HG03095 (cell line): ENCODE data around the gene CD9.

ENCODE experiments used
- ATAC-seq: cut with Tn5 transposase; IDR thresholded peaks from one replicate; pipeline ENCODE4 v1.9.1; 2021; ENCODE audit warnings: moderate library complexity; ENCODE audit not compliant: unreplicated experiment

CD9 gene

DNA sequence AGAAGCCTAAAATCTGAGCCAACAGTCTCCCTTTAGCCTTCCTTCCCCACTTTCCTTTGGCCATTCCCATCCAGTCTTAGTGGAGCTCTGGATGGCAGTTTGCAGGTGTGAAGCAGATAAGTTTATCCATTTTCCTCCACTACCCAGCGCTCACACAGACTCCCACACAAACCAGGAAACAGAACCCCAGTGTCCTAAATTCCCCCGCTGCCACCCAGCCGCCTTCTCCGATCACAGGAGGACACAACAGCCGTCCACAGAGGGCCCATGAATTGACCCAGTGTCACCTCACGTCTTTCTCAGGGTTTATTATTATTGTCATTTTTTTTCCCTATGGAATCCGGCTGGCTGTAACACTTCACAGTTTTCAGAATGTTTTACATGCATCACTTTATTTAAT lies 16.4 kb downstream of the CD9 start:
- no peak for ATAC-seq

- ATAC-seq: no peak
Observed at GRCh38 chr12:6218347-6218925, 18.2 kb downstream of the CD9 start.

DNA sequence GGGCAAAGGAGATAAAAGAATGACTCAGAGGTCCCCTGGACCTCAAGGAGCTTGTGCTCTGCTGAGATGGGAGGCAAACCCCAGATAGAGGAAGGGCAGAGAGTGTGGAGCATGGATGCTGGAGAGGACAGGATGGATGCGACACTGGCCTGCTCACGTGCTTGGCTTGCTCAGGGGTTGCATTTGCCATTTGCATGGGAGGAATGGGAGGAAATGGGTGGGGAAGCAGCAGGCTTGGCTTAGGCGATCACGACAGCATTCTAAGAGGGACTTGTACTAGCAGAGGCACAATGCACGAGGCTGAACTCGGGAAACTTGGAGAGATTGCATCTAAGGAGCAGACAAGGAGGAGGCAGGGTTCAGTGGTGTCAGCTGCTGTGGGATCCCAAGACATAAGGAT lies 19.8 kb downstream of the CD9 start:
- ATAC-seq: no peak

GRCh38 chr12:6221146-6221545 lies 20.9 kb downstream of the CD9 start:
- no peak for ATAC-seq

DNA sequence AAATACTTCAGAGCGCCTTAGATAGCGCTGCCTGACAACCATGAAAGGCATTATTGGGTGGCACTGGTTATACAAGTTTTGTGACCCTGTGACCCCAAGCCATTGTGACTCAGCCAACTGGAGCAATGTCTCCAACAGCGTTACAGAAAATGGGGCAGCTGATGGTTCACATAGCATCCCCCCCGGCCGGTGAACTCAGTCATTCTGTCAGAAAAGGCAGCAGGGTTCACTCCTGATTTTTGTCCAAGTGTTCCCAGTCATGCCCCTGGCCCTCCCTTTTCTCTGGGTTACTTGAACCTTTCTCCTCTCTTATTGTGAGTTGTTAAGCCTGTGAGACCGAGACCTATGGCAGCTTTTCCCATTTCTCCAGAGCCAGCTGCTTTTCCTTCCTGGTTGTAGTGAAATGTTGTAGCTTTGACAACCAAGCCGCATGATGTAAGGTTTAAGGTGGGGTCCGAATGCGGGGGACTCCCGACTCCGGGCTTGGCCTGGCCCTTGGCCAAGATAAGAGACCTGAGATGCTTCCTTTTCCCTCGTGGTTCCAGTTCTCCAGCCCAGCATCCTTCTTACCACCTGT lies 22.0 kb downstream of the CD9 start:
- no peak for ATAC-seq

DNA sequence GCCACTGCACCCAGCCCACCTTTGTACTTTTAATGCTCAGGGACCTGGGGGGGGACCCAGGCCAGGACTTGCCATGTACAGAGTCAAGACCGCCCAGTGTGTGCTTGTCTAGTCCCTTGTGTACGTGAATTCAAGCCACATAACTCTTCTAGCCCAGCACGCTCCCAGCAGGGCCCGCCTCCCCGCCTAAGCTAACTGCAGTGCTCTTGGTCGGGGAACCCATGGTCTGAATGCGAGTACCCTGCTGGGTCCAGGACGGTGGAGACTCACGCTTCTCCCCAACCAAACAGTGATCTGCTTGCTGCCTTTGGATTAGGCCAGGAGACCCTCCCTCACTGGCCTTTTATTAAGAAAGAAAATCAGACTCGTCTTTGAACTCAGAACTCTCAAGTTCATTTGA lies 23.3 kb downstream of the CD9 start:
- ATAC-seq: no peak

DNA sequence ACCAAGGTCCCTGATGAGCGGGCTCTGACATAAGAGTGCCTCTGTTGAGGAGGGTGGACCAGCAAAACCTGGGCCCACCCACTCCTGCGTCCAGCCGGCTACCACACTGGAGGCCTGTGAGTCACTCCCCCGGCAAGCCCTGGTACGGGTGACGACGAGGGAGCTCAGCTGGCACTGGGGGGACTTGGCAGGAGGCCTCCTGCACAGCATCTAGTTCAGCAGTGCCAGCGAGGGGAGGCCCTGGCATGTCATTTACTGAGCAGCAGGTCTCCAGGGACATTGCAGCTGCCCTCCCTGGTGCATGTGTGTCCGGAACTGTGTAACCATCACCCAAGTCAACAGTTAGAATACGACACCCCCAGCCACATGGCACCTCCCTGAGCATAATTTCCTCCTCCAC lies 24.4 kb downstream of the CD9 start:
- no peak for ATAC-seq

GRCh38 chr12:6225630-6226001 lies 25.4 kb downstream of the CD9 start:
- no peak for ATAC-seq

GRCh38 chr12:6226002-6226678 lies 25.9 kb downstream of the CD9 start:
- ATAC-seq: no peak

DNA sequence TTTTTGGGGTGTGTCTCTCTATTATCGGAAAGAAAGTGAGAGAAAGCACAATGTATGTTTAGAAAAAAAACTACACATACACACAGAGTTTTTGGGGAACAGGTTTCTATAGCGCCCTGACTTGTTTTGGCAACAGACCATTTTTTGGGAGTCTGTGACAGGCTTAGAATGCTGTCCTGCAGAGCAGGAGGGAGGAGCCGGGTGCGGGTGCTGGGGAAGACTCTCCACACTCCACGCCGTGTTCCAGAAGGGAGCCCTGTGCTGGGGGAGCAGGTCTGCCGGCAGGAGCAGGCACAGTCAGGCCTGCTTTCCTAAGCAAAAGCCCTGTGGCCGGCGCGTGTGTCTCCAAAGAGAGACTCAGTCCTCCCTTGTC lies 26.5 kb downstream of the CD9 start:
- ATAC-seq: no peak

DNA sequence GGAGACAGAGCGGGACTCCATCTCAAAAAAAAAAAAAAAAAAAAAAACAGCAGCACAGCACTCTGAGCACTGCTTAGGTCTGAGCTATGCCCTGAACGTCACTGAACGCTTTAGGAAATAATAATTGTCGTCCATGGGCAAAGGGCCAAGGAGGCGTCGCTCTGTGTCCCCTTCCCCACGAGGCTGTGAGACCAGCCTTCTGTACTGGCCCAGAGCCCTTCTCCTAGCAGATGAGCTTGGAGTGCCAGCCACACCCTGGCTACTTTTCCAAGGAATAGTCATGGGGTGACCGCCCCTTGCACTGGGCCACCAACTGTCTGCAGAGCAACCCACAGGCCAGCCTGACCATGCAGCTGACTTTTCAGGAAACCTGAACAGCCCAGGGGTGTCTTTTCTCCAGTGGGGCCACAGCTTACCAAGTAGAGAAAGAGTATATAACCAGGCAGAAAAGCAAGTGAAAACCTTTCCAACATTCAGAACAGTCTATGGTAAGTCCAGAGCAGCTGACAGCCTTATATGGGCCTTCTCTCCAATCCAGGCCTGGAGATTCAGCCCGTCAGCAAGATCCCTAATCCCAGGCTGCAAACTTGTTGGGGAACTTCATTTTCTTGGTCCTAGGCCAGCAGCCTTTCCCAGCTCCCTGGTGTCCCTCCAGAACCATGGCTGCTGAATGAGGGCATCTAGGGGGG lies 28.5 kb downstream of the CD9 start:
- ATAC-seq: no peak

GRCh38 chr12:6229224-6230218 lies 29.3 kb downstream of the CD9 start:
- ATAC-seq: no peak

DNA sequence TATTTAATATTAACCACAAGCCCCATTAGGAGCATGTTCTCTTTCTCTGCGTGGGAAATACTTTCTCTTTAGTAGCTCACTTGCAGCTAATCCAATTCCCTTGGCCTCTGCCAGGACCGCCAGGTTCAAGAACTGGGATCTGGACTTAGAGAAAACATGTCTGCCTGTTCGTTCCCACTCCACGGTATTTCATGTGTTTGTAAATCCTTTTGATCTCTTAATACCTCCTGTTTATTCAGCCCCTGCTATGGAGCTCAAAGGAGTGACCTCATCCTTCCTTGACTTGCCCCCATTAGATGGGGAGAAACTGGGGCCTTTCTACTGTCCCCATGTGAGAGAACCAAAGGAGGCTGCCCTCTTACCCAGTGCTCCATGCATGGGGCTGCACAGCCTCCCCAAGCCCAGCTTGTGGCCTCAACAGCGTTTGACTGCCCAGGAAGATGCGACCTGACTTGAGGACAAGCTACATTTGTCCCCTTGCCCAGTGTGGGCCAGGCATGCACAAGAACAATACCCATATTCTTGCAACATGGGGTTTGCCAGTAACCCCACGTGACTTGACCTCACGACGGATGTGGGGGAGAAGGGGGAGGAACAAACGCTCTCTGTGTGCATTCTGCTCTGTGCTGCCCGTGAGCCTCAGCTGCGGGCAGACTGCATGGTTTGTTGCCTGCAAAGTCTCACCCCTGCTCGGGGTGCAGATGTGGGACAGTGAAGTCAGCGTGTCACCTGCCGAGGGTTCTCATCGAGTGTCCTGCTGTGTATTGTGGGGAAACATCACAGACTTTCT lies 30.3 kb downstream of the CD9 start:
- ATAC-seq: peak; percentile 57

GRCh38 chr12:6231359-6232268 lies 31.4 kb downstream of the CD9 start:
- ATAC-seq: no peak

GRCh38 chr12:6233121-6233971 lies 33.1 kb downstream of the CD9 start:
- no peak for ATAC-seq

DNA sequence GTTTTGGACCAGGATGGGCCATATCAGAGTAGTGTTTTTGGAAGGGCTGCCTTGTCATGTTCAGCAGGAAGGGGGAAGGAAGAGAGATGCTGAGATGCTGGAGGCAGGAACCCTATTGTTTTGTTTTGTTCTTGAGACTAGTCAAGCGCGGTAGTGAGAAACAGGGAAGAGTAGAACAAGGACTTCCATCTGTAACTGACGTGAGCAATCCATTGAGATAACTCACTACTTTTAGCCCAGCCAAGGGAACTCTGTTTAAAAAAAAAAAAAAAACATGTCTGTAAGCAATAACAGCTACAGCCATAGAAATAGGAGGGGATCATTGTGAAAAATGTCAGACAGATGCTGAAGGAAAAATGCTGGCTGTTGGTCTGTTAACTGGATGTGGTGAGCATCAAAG lies 34.0 kb downstream of the CD9 start:
- no peak for ATAC-seq

DNA sequence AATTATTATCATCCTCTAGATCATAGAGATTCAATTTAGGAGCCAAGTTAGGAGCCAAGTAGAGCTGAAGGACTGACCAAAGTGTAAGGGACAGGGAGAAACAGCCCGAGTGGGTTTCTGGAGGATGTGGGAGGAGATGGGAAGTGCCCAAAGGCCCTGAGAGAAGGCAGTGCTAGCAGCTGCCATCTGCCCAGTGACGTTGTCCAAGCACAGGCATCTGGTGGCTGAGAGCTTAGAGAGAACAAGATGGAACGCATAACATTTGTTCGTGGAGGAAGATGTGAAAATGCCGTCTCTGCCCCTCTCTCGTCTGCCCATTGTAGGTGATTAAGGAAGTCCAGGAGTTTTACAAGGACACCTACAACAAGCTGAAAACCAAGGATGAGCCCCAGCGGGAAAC lies 34.7 kb downstream of the CD9 start:
- ATAC-seq: no peak

GRCh38 chr12:6235499-6235898 lies 35.3 kb downstream of the CD9 start:
- no peak for ATAC-seq
